HCT116 (cell line): ENCODE results near the gene ALDOC.

ENCODE experiments used
- EZH2 ChIP-seq: fragments of 200-600 bp; sonication (generic); IDR thresholded peaks from 2 replicates; pipeline ENCODE4 v1.6.1; 2017; ENCODE audit warnings: antibody characterized with exemption, mixed run types
- POLR2A ChIP-seq: IDR thresholded peaks from 2 replicates; pipeline ENCODE4 v1.7.0; 2011; ENCODE audit warnings: borderline replicate concordance; ENCODE audit not compliant: insufficient read depth, insufficient read length; ENCODE audit errors: extremely low read depth
- RAD21 ChIP-seq: IDR thresholded peaks from 2 replicates; pipeline ENCODE4 v1.6.1; 2012; ENCODE audit warnings: low read depth, mild to moderate bottlenecking
- SIN3A ChIP-seq: IDR thresholded peaks from 2 replicates; pipeline ENCODE4 v1.6.1; 2012; ENCODE audit warnings: low read depth
- SRF ChIP-seq: IDR thresholded peaks from 2 replicates; pipeline ENCODE4 v1.6.1; 2012; ENCODE audit warnings: low read depth
- ZFX ChIP-seq: fragments of 450-650 bp; IDR thresholded peaks from 2 replicates; pipeline ENCODE4 v1.6.1; 2017
- TF ChIP-seq, protein P1 (sequence below), 3 experiments: fragments of 200-600 bp in 1 of 3; sonication (generic) in 1 of 3; IDR thresholded peaks in 2 of 3; conservative IDR thresholded peaks in 1 of 3; 2 replicates each; pipeline ENCODE4 v1.5.1; 2012 to 2017; ENCODE audit warnings: low read depth in 2 of 3, low read length in 2 of 3, antibody characterized with exemption in 1 of 3, borderline replicate concordance in 1 of 3, control low read depth in 1 of 3, mild to moderate bottlenecking in 1 of 3, mixed read lengths in 1 of 3, mixed run types in 1 of 3, moderate library complexity in 1 of 3; ENCODE audit not compliant: insufficient read depth in 1 of 3
- TF ChIP-seq, protein P2 (sequence below): IDR thresholded peaks from 2 replicates; pipeline ENCODE4 v1.6.1; 2012; ENCODE audit warnings: low read depth
- TF ChIP-seq, protein P3 (sequence below): IDR thresholded peaks from 2 replicates; pipeline ENCODE4 v1.6.1; 2012
- TF ChIP-seq, protein P4 (sequence below): IDR thresholded peaks from 2 replicates; pipeline ENCODE4 v1.6.1; 2012

DNA sequence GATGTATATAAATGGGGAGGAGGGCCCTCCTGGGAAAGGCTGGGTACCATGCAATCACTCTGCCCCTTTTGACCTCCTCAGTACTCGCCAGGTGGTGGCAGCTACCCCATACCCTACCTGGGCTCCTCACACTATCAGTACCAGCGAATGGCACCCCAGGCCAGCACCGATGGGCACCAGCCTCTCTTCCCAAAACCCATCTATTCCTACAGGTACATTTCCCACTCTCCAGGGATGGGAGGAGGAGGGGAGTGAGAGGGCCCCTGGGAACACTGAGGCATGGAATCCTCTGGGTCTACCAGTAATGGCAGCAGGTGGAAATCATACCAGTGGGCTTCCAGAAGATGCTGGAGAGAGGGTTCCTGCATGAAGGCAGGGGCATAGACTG is 47.7 kb downstream of the ALDOC start:
- no peak for TF ChIP-seq SRF
- TF ChIP-seq, protein P1, sequence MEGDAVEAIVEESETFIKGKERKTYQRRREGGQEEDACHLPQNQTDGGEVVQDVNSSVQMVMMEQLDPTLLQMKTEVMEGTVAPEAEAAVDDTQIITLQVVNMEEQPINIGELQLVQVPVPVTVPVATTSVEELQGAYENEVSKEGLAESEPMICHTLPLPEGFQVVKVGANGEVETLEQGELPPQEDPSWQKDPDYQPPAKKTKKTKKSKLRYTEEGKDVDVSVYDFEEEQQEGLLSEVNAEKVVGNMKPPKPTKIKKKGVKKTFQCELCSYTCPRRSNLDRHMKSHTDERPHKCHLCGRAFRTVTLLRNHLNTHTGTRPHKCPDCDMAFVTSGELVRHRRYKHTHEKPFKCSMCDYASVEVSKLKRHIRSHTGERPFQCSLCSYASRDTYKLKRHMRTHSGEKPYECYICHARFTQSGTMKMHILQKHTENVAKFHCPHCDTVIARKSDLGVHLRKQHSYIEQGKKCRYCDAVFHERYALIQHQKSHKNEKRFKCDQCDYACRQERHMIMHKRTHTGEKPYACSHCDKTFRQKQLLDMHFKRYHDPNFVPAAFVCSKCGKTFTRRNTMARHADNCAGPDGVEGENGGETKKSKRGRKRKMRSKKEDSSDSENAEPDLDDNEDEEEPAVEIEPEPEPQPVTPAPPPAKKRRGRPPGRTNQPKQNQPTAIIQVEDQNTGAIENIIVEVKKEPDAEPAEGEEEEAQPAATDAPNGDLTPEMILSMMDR (IDR thresholded peaks at IDR 0.05 in 2 of 3, conservative IDR thresholded peaks at IDR 0.05 in 1 of 3; ENCODE audit: borderline replicate concordance in 1 of 3, insufficient read depth in 1 of 3, low read depth in 2 of 3, low read length in 2 of 3), result no peak
- no peak for TF ChIP-seq SIN3A
- TF ChIP-seq RAD21, result no peak
- TF ChIP-seq, protein P2, sequence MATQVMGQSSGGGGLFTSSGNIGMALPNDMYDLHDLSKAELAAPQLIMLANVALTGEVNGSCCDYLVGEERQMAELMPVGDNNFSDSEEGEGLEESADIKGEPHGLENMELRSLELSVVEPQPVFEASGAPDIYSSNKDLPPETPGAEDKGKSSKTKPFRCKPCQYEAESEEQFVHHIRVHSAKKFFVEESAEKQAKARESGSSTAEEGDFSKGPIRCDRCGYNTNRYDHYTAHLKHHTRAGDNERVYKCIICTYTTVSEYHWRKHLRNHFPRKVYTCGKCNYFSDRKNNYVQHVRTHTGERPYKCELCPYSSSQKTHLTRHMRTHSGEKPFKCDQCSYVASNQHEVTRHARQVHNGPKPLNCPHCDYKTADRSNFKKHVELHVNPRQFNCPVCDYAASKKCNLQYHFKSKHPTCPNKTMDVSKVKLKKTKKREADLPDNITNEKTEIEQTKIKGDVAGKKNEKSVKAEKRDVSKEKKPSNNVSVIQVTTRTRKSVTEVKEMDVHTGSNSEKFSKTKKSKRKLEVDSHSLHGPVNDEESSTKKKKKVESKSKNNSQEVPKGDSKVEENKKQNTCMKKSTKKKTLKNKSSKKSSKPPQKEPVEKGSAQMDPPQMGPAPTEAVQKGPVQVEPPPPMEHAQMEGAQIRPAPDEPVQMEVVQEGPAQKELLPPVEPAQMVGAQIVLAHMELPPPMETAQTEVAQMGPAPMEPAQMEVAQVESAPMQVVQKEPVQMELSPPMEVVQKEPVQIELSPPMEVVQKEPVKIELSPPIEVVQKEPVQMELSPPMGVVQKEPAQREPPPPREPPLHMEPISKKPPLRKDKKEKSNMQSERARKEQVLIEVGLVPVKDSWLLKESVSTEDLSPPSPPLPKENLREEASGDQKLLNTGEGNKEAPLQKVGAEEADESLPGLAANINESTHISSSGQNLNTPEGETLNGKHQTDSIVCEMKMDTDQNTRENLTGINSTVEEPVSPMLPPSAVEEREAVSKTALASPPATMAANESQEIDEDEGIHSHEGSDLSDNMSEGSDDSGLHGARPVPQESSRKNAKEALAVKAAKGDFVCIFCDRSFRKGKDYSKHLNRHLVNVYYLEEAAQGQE, result no peak
- TF ChIP-seq EZH2, result no peak
- TF ChIP-seq, protein P3, sequence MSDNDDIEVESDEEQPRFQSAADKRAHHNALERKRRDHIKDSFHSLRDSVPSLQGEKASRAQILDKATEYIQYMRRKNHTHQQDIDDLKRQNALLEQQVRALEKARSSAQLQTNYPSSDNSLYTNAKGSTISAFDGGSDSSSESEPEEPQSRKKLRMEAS, result no peak
- TF ChIP-seq POLR2A, result no peak
- TF ChIP-seq ZFX, result no peak
- TF ChIP-seq, protein P4, sequence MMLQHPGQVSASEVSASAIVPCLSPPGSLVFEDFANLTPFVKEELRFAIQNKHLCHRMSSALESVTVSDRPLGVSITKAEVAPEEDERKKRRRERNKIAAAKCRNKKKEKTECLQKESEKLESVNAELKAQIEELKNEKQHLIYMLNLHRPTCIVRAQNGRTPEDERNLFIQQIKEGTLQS, result no peak
